ENCODE data around the gene DPH5. TPM values are rescaled to one million over a fixed set of nuclear protein-coding genes. Genes with fewer than 3 reads are reported as not detected.
"Not testable (repeated sequence)": the region's sequence is repeated elsewhere in the genome, so short reads cannot be mapped to it uniquely, and the experiment has no call there.

DPH5 gene
- total RNA-seq, 2 experiments from 2014 or later, result 19.4 to 45.6 TPM

DNA sequence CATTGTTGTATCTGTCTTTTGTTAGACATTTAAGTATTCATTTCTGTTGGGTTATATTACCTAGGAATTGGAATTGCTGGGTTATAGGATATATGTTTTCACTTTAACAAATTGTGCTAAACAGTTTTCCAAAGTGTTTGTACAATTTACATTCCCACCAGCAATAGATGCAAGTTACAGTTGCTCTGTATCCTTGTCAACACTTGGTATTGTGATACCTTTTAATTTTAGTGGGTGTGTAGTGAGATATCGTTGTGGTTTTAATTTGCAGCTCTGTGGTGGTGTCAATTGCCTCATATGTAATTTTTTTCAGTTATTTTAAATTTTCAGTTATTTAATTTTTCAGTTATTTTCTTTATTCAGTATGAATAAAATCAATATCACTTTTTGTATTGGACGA lies 7.4 kb upstream of the DPH5 start:
- peaks cover 11% of the 10 kb centered on the region for H3K4me1 ChIP-seq (ENCODE audit: insufficient read depth, low read length, poor library complexity, severe bottlenecking)
- no peak overlapping the region for H2AFZ ChIP-seq (ENCODE audit: low read length)
- H3K4me2 ChIP-seq (ENCODE audit: low read length), result no peak overlapping the region
- no peak for TF ChIP-seq EZH2phosphoT487 (IDR thresholded peaks at IDR 0.05; ENCODE audit: borderline replicate concordance, low read depth, low read length)
- TF ChIP-seq, protein P1, sequence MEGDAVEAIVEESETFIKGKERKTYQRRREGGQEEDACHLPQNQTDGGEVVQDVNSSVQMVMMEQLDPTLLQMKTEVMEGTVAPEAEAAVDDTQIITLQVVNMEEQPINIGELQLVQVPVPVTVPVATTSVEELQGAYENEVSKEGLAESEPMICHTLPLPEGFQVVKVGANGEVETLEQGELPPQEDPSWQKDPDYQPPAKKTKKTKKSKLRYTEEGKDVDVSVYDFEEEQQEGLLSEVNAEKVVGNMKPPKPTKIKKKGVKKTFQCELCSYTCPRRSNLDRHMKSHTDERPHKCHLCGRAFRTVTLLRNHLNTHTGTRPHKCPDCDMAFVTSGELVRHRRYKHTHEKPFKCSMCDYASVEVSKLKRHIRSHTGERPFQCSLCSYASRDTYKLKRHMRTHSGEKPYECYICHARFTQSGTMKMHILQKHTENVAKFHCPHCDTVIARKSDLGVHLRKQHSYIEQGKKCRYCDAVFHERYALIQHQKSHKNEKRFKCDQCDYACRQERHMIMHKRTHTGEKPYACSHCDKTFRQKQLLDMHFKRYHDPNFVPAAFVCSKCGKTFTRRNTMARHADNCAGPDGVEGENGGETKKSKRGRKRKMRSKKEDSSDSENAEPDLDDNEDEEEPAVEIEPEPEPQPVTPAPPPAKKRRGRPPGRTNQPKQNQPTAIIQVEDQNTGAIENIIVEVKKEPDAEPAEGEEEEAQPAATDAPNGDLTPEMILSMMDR (conservative IDR thresholded peaks at IDR 0.05; ENCODE audit: low read length), result no peak
- POLR2A ChIA-PET, result no interaction called here
- DNase-seq (ENCODE audit: low spot score), result no peak
- H4K20me1 ChIP-seq (ENCODE audit: insufficient read depth, low read length), result no peaks in the 10 kb centered on the region
- CTCF ChIA-PET (ENCODE audit: unreplicated experiment), result no interaction called here
- peaks cover 38% of the 10 kb centered on the region for H3K36me3 ChIP-seq (ENCODE audit: insufficient read depth, low read length)
- no peaks in the 10 kb centered on the region for H3K9me2 ChIP-seq (ENCODE audit: insufficient read depth, low read length)
- H3K27ac ChIP-seq (ENCODE audit: low read depth, low read length, poor library complexity, severe bottlenecking), result no peak overlapping the region
- BruUV-seq (replicated peaks), result no TSS peak
- peaks cover 7% of the 10 kb centered on the region; the same call in 1 of the 2 replicates for H3K9me3 ChIP-seq (ENCODE audit: low read length)
- intact Hi-C loops (cut with micrococcal nuclease; ENCODE audit: unreplicated experiment), result no loop called here
- H3K79me2 ChIP-seq (ENCODE audit: insufficient read depth, low read depth, low read length), result peaks cover 43% of the 10 kb centered on the region; the same call in 1 of the 2 replicates
- no peak overlapping the region for H3K4me3 ChIP-seq (ENCODE audit: low read depth, low read length, poor library complexity, severe bottlenecking)

DNA sequence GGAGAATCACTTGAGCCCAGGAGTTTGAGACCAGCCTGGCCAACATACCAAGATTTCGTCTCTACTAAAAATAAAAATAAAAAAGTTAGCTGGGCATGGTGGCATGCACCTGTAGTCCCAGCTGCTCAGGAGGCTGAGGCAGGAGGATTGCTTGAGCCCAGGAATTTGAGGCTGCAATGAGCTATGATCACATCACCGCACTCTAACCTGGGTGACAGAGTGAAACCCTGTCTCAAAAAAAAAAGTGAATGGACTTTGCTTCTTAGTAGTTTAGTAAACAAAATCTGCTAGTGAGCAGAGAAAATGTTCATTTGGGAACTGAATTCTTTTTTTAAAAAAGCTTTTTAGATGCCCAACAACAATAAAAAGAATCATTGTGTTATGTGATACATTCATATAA lies 6.5 kb upstream of the DPH5 start:
- Histone ChIP-seq H3K4me1 (ENCODE audit: insufficient read depth, low read length, poor library complexity, severe bottlenecking) (peaks cover 20% of the 10 kb centered on the region), H3K36me3 (ENCODE audit: insufficient read depth, low read length) (peaks cover 29% of the 10 kb centered on the region), H3K79me2 (ENCODE audit: insufficient read depth, low read depth, low read length) (peaks cover 52% of the 10 kb centered on the region; the same call in 1 of the 2 replicates)
- POLR2A ChIA-PET; DNase-seq (ENCODE audit: low spot score); CTCF ChIA-PET (ENCODE audit: unreplicated experiment); H3K9me3 ChIP-seq (ENCODE audit: low read length); H3K4me2 ChIP-seq (ENCODE audit: low read length); H2AFZ ChIP-seq (ENCODE audit: low read length); H4K20me1 ChIP-seq (ENCODE audit: insufficient read depth, low read length); H3K27ac ChIP-seq (ENCODE audit: low read depth, low read length, poor library complexity, severe bottlenecking); intact Hi-C loops (cut with micrococcal nuclease; ENCODE audit: unreplicated experiment); H3K9me2 ChIP-seq (ENCODE audit: insufficient read depth, low read length); BruUV-seq (replicated peaks); H3K4me3 ChIP-seq (ENCODE audit: low read depth, low read length, poor library complexity, severe bottlenecking): not testable (repeated sequence)

DNA sequence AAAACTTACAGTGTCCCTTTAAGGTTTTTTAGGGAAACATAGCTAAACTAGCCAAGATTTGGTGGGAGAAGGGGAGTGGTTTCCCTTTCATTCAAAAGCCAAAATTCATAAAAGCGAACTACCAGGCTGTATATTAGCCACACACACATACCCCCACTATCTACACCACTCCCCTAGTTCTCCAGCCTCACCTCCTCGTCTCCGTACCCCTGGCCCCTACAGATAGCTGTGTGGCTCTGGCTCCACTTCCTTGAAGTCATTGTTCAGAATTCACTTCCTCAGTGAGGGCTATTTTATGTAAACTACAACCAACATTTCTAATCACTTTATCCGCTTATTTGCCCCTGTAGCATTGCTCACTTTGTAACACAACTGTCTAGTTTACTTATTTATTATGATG lies 5.3 kb upstream of the DPH5 start:
- intact Hi-C loops (cut with micrococcal nuclease; ENCODE audit: unreplicated experiment), result no loop called here

More for the DNA sequence above, 5.3 kb upstream of the DPH5 start:
- no peak overlapping the region for H2AFZ ChIP-seq (ENCODE audit: low read length)
- CTCF ChIA-PET (ENCODE audit: unreplicated experiment), result no interaction called here
- H3K4me1 ChIP-seq (ENCODE audit: insufficient read depth, low read length, poor library complexity, severe bottlenecking), result peaks cover 26% of the 10 kb centered on the region
- peaks cover 59% of the 10 kb centered on the region; the same call in 1 of the 2 replicates for H3K79me2 ChIP-seq (ENCODE audit: insufficient read depth, low read depth, low read length)
- POLR2A ChIA-PET, result no interaction called here
- BruUV-seq (replicated peaks), result no TSS peak
- TF ChIP-seq EZH2phosphoT487 (IDR thresholded peaks at IDR 0.05; ENCODE audit: borderline replicate concordance, low read depth, low read length), result no peak
- TF ChIP-seq, protein P1 (conservative IDR thresholded peaks at IDR 0.05; ENCODE audit: low read length), result no peak
- H3K4me2 ChIP-seq (ENCODE audit: low read length), result no peak overlapping the region
- peaks cover 27% of the 10 kb centered on the region for H3K36me3 ChIP-seq (ENCODE audit: insufficient read depth, low read length)
- H3K9me3 ChIP-seq (ENCODE audit: low read length), result peaks cover 7% of the 10 kb centered on the region; the same call in 1 of the 2 replicates
- no peak overlapping the region for H3K4me3 ChIP-seq (ENCODE audit: low read depth, low read length, poor library complexity, severe bottlenecking)
- DNase-seq (ENCODE audit: low spot score), result no peak
- H3K9me2 ChIP-seq (ENCODE audit: insufficient read depth, low read length), result no peaks in the 10 kb centered on the region
- no peak overlapping the region for H3K27ac ChIP-seq (ENCODE audit: low read depth, low read length, poor library complexity, severe bottlenecking)
- H4K20me1 ChIP-seq (ENCODE audit: insufficient read depth, low read length), result no peaks in the 10 kb centered on the region

Measured in OCI-LY7 (cell line).